Cerebellar cortex (tissue), 1 donor: Measurements from ENCODE around the gene HOXC9.
A peak's percentile ranks its signal among the peaks of the same experiment; 100 is the strongest.

Experiments used
- DNase-seq: peaks from one replicate; pipeline ENCODE4 v3.0.0-alpha.2; 2015; ENCODE audit warnings: low spot score

Gene HOXC9

DNA sequence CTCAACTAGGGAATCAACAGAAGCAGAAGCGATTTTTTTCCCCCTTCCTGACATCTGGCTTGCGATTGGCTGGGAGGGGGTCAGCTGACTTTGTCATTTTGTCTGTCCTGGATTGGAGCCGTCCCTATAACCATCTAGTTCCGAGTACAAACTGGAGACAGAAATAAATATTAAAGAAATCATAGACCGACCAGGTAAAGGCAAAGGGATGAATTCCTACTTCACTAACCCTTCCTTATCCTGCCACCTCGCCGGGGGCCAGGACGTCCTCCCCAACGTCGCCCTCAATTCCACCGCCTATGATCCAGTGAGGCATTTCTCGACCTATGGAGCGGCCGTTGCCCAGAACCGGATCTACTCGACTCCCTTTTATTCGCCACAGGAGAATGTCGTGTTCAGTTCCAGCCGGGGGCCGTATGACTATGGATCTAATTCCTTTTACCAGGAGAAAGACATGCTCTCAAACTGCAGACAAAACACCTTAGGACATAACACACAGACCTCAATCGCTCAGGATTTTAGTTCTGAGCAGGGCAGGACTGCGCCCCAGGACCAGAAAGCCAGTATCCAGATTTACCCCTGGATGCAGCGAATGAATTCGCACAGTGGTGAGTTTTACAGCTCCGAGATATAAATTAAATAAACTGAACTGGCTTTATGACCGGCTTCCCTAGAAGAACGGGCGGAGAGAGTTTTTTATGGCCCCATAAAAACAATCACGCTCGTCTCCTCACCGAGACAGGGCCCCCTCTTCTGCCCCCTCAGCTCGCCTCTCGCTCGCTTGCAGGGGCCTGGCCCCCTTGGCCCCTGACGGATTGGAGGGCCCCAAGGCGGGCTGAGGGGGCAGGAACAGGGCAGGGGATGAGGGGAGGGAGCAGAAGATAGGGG, 28.6 kb downstream of the HOXC9 start, which contains the start of gene HOXC6:
Gene HOXC6, plus strand, starts transcription at position 127 of the 888 bp plus-strand sequence. Its CDS starts 82 bp downstream, at position 209.
- DNase-seq: no peak

DNA sequence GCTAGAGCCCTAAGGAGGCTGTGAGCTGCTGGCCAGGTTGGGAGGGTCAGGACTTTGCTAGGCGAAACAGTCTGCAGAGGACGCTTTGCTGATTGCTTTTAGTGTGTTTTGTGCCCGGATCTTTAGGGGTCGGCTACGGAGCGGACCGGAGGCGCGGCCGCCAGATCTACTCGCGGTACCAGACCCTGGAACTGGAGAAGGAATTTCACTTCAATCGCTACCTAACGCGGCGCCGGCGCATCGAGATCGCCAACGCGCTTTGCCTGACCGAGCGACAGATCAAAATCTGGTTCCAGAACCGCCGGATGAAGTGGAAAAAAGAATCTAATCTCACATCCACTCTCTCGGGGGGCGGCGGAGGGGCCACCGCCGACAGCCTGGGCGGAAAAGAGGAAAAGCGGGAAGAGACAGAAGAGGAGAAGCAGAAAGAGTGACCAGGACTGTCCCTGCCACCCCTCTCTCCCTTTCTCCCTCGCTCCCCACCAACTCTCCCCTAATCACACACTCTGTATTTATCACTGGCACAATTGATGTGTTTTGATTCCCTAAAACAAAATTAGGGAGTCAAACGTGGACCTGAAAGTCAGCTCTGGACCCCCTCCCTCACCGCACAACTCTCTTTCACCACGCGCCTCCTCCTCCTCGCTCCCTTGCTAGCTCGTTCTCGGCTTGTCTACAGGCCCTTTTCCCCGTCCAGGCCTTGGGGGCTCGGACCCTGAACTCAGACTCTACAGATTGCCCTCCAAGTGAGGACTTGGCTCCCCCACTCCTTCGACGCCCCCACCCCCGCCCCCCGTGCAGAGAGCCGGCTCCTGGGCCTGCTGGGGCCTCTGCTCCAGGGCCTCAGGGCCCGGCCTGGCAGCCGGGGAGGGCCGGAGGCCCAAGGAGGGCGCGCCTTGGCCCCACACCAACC, 29.8 kb downstream of the HOXC9 start:
- DNase-seq: no peak

DNA sequence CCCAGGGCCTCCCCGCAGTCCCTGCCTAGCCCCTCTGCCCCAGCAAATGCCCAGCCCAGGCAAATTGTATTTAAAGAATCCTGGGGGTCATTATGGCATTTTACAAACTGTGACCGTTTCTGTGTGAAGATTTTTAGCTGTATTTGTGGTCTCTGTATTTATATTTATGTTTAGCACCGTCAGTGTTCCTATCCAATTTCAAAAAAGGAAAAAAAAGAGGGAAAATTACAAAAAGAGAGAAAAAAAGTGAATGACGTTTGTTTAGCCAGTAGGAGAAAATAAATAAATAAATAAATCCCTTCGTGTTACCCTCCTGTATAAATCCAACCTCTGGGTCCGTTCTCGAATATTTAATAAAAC, 30.5 kb downstream of the HOXC9 start:
- no peak for DNase-seq

DNA sequence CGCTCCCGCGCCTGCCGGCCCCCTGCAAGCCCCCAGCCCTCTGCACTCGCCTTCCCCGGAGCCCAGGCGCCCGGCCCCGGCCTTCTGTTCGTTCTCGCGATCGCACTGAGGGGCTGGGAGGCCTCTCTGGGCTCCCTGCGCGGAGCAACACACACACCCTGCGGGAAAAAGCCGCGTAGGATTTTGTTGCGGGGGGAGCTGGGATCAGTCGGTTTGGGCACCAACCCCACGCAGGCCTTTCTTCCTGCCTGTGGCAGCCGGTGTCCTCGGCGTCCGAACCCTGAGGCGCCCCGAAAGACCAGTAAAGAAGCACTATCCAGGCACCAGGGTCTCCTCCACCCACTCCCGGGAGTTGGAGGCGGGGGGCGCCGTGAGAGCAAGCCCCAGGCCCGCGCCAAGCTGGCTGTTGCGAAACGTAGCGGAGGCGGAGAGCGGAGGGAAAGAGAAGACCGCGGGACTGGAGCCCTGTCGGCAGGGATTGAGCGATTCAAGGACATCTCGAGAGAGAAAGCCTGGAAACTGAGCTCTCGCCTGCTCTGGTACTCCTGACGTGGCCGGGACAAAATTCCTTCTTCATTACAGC, 31.0 kb downstream of the HOXC9 start:
- DNase-seq: no peak

DNA sequence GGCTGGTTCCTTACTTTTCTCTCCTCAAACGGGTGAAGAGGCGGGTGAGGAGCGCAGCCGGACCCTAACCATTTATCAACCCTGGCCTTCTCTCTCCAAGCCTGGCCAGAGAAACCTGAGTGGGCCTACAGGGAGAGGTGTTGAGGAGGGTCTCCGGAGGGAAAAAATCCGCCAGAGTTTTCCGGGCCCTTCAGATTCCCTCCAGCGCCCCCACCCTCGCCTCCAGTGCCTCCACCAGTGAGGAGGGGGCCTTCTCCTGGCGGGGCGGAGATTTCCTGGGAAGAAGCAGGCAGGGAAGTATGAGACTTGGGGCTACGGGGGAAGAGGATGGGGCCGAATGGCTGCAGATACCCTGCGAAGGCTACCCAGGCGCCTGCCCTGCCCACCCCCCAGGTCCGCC, 31.5 kb downstream of the HOXC9 start:
- DNase-seq: no peak

DNA sequence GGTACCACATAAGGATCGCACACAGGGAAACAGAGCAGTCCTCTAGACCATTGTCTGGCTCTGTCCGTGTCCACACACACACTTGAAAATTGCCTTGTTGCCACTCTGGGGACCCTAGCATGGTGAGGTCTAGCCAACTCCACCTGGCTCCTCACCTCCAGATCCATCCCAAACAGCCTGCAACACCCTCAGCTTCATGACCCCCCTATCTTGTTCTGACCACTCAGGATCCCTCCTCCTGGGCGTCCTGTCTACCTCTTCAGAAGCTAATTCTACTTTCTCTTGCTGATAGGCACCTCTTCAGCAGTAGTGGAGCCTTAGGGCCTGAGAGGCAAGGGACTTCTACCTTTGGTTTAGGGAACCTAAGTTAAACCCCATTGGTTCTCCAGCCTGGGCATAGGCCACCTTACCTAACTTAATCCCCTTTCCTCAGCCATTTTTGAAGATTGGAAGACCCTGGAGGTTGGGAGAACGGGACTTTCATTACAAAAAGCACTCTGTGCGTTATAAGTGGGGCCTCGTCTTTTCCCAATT, 32.2 kb downstream of the HOXC9 start:
- DNase-seq: peak; percentile 64

DNA sequence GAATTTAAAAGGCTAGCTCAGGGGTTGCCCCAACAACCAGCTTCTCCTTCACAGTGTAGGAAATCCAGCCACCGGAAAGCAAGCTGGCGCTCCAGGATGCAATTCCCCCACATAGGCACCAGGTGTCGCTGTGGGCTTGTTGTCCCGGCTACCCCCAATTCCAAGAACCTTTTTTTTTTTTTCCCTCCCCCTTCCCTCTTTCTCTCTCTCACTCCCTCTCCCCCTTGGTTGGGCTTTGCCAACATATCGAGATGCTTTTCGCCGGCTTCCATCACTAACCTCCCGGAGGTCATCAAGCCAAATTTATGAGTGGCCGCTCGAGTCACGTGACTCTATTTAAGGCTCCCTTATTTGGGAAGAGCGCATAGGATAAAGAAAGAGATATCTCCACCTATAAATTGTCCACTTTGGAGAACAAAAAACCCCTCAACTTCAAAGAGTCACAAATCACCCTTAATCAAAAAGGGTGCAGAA, 32.7 kb downstream of the HOXC9 start, which contains the start of gene HOXC5:
Gene HOXC5, plus strand, starts transcription at position 424 of the 474 bp plus-strand sequence. CDS start 73 bp downstream, outside the sequence.
- peak; percentile 85 for DNase-seq

DNA sequence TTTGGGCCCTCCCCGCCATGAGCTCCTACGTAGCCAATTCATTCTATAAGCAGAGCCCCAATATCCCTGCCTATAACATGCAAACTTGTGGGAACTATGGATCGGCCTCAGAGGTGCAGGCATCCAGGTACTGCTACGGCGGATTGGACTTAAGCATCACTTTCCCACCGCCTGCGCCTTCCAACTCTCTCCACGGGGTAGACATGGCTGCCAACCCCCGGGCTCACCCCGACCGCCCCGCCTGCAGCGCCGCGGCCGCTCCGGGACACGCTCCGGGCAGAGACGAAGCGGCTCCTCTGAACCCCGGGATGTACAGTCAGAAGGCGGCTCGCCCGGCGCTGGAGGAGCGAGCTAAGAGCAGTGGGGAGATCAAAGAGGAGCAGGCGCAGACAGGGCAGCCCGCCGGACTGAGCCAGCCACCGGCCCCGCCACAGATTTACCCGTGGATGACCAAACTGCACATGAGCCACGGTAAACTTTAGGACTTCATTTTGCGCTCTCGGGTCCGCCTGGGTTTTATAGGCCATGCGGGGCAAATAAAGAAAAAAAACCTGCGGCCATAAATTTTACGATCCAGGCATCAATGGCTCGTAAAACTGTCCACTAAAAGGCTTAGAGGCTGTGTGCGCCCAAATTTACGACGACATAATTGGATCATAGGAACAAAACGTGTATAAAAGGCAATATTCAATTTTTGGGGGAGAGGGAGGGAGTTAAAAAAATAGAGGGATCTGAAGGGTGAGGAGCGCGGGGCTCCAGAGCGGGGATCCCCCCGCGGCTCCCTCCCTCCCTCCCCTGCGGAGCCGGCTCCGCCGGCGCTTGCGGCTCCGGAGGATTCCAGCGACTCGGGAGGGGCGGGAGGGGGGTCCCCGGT, 33.4 kb downstream of the HOXC9 start:
- no peak for DNase-seq

DNA sequence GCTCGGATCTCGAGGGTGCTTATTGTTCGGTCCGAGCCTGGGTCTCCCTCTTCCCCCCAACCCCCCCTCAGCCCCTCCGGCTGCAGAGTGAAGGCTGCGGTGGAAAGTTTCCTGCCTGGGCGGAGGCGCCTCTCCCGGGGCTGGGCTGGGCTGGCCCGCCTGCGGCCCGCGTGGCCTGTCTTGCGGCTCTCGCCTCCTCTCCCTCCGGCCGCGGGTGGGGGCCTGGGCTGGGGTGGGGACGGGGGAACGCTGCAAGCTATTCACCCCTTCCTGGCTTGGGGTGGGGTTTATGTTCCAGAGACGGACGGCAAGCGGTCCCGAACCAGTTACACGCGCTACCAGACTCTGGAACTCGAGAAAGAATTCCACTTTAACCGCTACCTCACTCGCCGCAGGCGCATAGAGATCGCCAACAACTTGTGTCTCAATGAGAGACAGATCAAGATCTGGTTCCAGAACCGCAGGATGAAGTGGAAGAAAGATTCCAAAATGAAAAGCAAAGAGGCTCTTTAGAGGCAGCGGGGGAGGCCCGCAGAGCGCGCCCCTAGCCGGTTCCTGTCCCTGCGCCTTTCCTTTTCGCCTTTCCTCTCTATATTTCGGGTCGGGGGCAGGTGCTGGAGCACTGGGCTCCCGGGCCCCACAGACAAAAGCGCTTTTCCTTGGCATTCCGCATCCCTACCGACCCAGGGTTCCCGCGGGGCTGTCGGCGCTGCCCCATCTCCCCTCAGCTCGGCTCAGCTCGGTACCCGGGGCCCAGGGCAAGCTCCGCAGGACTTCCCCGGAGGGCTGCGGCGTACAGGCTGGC, 34.2 kb downstream of the HOXC9 start:
- no peak for DNase-seq

DNA sequence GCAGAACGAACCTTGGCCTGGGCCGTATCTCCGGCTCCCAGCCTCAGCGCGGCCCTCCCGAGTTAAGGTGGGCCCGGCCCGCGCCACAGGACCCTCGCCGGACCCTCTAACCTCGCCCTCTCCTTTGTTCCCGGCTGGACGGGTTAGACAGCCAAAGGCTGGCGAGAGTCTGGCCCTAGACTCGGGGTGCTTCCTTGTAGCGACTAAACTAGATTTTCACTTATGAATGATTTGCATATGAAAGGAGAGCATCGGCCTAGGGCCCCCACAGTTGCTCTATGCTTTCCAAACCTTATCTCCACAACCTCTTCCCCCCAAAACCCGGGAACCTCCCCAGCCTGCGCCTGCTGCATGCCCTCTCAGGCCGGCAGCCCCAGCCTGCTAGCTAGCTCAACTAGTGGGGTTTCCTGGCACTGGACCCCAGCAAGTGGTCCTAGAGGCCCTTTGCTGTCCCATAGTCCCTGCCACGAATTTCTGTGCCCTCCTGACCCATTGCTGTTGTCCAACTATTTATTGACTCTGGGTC, 34.9 kb downstream of the HOXC9 start:
- no peak for DNase-seq

DNA sequence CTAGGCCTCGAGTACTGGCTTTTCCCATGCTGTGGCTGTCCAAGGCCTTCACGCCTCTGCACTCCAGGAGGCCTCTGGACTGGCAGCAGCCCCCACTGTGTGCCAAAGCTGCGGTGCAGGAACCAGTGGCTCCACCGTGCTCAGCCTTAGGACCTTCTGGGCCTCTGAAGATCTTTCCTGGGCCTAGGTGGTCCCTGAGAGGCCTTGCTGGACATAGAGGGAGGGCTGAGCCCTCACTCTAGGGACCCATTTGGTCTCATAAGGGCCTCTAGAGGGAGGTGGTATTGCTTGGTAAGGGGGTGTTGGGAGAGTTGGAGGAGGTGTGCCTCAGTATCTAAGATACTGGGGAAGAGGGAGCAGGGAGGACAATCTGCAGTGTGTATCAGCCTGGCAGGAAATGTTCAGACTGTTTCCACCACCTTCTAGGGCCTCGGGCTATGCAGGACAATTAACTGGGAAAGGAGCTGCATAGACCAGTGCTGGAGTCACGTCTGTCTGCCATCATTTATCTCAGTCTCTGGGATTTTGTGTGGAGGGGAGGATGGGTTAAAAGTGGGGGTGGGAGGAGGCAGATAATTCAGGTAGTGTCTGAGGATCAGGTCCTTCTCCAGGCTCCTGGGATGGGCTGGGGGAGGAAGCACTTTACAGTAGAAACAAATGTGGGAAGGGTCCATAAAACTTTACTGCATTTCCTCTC, 35.8 kb downstream of the HOXC9 start:
- DNase-seq: no peak

DNA sequence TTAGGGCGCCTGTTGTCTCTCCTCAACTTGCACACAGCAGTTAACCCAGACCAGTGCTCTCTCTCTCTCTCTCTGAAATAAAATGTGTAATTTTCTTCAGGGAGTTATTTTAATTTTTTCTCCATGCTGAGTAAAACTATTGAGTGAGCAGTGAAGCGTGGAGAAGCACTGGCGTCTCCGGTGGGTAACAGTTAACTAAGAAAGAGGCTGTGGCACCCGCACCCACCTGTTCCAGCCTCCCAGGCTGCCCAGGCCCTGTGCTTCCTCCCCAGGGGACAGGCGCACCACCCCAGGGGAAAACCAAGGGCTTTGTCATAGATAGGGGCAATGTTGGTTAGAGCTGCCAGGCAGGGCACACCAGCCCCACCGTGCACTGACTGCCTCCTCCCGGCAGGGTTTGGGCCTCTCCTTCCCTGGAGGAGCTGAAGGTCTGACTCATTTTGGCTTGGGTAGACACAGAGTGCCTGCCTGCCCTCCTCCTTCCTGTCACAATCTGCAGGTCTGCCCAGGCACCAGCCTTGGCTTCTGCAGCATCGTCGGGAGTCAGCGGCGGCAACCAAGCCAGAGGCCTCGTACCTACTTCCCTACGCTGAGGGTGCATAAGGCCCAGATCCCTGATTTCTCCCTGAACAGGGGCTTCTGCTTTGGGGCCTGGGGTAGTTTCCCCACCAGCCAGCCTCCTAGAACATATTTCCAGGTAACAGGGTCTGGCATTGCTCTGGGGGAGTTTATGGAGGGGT, 36.8 kb downstream of the HOXC9 start:
- no peak for DNase-seq

DNA sequence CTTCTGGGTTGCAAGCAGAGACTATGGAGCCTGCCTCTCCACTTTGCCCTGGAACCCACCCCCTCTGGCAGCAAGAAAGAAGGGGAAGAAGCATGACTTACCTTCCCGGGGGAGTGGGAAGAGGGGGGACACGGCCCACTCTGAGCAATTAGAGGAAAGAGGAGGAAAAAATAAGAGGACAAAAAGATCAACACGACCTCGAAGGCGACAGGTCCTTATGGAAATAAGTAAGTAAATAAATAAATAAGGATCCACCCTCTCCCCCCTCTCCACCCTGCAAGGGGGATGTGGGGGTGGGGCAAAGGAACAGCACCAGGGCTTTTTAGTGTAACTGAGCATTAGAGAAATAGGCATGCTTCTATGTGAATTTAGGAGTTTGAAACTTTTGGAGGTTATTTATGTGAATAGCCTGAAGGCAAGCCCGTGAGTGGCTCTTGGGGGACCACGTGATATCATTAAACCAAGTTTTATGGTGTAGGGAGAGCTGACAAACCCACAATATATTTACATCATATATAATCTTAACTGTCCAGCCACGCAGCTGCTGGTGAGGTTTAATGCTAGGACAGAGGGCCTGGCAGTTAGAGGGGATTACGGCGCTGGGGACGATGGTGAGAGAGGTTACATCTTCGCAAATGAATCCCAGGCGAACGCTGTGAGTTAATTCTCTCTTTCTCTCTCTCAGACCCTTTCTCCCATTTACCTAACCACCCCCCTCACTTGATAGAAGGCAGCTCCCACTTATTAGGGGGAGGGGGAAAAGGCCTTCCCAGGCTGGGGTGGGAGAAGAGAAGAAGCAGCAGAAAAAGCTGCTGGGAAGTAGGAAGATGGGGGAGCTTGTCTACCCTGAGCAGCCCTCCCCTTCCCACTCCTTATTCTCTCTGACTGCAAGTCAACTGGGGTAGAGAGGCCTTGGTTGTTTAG, 37.7 kb downstream of the HOXC9 start:
- DNase-seq: no peak

DNA sequence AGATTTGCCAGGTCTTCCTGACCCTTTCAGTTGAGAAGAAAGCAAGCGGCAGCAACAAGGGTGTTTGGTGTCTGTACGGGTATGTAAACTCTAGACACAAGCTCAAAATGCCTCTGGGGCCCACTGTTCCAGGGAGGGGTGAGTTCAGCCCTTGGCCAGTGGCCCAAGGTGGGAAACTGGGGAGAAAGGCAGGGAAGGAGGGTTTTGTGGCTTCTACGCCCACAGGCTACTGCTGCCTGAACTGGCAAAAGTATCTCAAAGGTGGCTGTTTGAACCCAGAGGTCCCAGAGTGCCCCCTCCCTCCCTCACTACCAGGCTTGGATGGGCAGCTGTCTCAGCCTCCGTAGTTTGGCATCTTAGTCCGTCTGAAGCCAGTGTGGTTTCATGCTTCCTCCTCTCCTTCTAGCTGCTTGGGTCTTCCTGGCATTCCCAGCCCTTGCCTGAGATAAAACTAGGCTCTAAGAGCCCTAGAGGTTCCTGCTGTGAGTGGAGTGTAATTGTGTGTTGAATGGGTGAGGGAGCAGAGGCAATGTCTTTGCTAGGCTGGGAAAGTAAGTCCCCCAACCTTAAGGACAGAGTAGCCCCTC, 38.4 kb downstream of the HOXC9 start:
- no peak for DNase-seq

DNA sequence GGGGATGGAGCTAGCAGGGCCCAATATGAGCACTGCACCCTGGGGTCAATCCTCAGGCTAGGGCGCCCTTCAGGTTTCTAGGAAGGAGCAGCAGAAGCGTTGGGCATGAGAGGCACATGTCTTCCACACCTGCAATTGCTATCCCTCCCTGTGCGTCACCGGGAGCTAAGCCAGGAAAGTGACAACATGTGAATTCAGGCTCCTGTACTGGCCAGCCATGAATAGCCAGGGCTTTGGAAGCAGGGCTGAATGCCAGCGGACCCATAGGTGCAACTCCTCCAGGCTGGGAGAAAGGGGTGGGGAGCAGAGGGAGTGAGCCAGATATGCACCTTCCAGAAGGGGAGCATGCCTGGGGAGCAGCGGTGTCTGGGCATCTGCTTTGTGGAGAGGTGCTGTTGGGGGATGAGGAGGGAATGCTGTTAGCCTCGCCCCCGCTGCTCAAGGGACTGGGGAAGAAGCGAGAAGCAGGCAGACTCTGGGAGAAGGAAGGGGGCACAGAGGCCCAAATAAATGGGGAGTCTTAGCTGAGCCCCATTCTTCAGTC, 39.0 kb downstream of the HOXC9 start:
- no peak for DNase-seq

DNA sequence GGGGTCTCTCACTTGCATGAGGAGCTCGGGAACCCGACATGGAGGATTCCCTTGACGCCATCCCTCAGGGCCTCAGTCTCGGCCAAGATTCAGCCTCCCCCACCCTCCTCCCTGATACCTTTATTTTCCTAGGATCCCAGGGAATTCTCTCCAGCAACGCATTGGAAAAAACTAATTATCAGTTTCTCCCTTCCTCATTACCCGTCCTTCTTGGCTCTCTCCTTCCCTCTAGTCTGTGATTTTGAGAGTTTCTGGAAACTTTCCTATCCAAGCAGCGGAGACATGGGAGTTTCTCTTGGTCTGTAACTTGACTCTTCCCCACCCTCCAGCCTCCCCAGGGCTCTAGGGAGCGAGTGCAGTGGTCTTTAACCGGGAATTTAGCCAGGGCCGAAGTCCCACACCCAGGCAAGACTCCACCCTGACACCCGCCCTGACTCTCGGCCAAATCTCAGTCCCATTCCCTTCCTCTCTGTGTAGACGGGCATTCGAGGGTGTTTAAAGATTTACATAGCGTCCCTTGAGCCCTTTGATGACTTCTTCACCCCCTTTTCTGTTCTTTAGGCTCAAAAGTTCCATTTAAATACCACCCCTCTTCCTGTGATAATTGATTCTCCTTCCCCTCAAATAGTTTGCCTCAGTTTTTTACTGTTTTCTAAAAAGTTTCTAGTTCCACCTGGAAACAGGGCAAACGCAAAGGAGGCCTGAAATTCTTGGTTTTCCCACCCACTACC, 39.6 kb downstream of the HOXC9 start:
- DNase-seq: no peak
